GM12878 (cell line): ENCODE results near the gene PARVA. TPM values are rescaled to one million over a fixed set of nuclear protein-coding genes. Genes with fewer than 3 reads are reported as not detected.

Source experiments
- ATAC-seq: fragments of 200-7000 bp; cut with Tn5 transposase; 3 replicates; pipeline ENCODE4 v1.9.1; 2020; ENCODE audit warnings: mild to moderate bottlenecking, moderate library complexity
- BruUV-seq: library from RNA; stranded (reverse); fragments of 400-500 nt; replicated peaks from 2 replicates; lab custom pipeline; 2021; lab: Mats Ljungman, UMichigan
- CTCF ChIA-PET: fragments of 300-600 bp; sonication (Branson Sonifier 250); formaldehyde crosslinking; extraction: SDS; loops from one replicate; lab custom pipeline; 2021; ENCODE audit warnings: inconsistent platforms; lab: Yijun Ruan, JAX
- POLR2A ChIA-PET: fragments of 350-600 bp; formaldehyde crosslinking; extraction: SDS; loops from one replicate; lab custom pipeline; 2021; ENCODE audit warnings: inconsistent platforms; lab: Charles Lee
- RAD21 ChIA-PET: fragments of 300-600 bp; sonication (Branson Sonifier 250); formaldehyde crosslinking; loops from one replicate; lab custom pipeline; 2023; ENCODE audit warnings: antibody characterized with exemption; ENCODE audit not compliant: unreplicated experiment; lab: Charles Lee
- SMC1A ChIA-PET: fragments of 300-600 bp; sonication (Branson Sonifier 250); formaldehyde crosslinking; loops from one replicate; lab custom pipeline; 2023; ENCODE audit not compliant: unreplicated experiment, uncharacterized antibody; lab: Charles Lee
- DNase-seq: peaks from one replicate; pipeline ENCODE4 v3.0.0-alpha.2; 2011; ENCODE audit warnings: low read depth, low spot score
- FAIRE-seq: peaks from 3 replicates; lab custom pipeline; 2011; peaks lifted over from hg19 to GRCh38; lab: Jason Lieb, UNC
- H2AFZ ChIP-seq: 2 replicates; pipeline ENCODE4 v1.6.0; 2011; ENCODE audit warnings: low read depth, low read length, control low read depth; ENCODE audit not compliant: control insufficient read depth
- H3K27ac ChIP-seq: 2 replicates; pipeline ENCODE4 v1.5.1; 2011; ENCODE audit warnings: control low read depth; ENCODE audit not compliant: control insufficient read depth, insufficient read depth
- H3K27me3 ChIP-seq, 2 experiments: replicated peaks in 1 of 2; 2 replicates each; pipeline versions ENCODE4 v1.6.0 to v1.6.1; 2011; ENCODE audit warnings: low read length in 1 of 2; ENCODE audit not compliant: control insufficient read depth in 2 of 2, insufficient read depth in 2 of 2
- H3K36me3 ChIP-seq, 2 experiments: 2 replicates each; pipeline ENCODE4 v1.5.1; 2011; ENCODE audit warnings: low read length in 1 of 2; ENCODE audit not compliant: control insufficient read depth in 2 of 2, insufficient read depth in 2 of 2
- H3K4me1 ChIP-seq: 2 replicates; pipeline ENCODE4 v1.6.1; 2011; ENCODE audit warnings: mild to moderate bottlenecking, low read length, moderate library complexity, mixed read lengths; ENCODE audit not compliant: control insufficient read depth, insufficient read depth
- H3K4me2 ChIP-seq: 2 replicates; pipeline ENCODE4 v1.6.0; 2011; ENCODE audit warnings: control low read depth; ENCODE audit not compliant: control insufficient read depth, insufficient read depth
- H3K4me3 ChIP-seq: fragments of 200-600 bp; sonication (generic); 2 replicates; pipeline ENCODE4 v1.5.1; 2016
- H3K79me2 ChIP-seq: 2 replicates; pipeline ENCODE4 v1.6.0; 2011; ENCODE audit warnings: low read length; ENCODE audit not compliant: control insufficient read depth, insufficient read depth
- H3K9ac ChIP-seq: 2 replicates; pipeline ENCODE4 v1.8.0; 2011; ENCODE audit warnings: low read length, control low read depth, mixed read lengths; ENCODE audit not compliant: control insufficient read depth, insufficient read depth
- H3K9me3 ChIP-seq: replicated peaks from 3 replicates; pipeline ENCODE4 v1.5.1; 2011; ENCODE audit warnings: mild to moderate bottlenecking, low read length; ENCODE audit not compliant: control insufficient read depth, insufficient read depth
- H4K20me1 ChIP-seq: 2 replicates; pipeline ENCODE4 v1.6.0; 2011; ENCODE audit not compliant: control insufficient read depth, insufficient read depth
- E2F8 ChIP-seq: fragments of 450-650 bp; IDR thresholded peaks from 2 replicates; pipeline ENCODE4 v1.6.1; 2018; ENCODE audit warnings: mild to moderate bottlenecking, low read depth, moderate library complexity; ENCODE audit not compliant: partially characterized antibody
- HDAC2 ChIP-seq: fragments of 200-600 bp; sonication (generic); IDR thresholded peaks from 2 replicates; pipeline ENCODE4 v1.6.1; 2017
- RUNX3 ChIP-seq: IDR thresholded peaks from 2 replicates; pipeline ENCODE4 v1.6.1; 2012; ENCODE audit warnings: low read length, inconsistent platforms
- SMARCA5 ChIP-seq: fragments of 450-650 bp; IDR thresholded peaks from 2 replicates; pipeline ENCODE4 v1.6.1; 2017; ENCODE audit warnings: mild to moderate bottlenecking
- SPI1 ChIP-seq: IDR thresholded peaks from 2 replicates; pipeline ENCODE4 v1.6.1; 2011; ENCODE audit warnings: low read depth, mild to moderate bottlenecking, low read length, moderate library complexity, borderline replicate concordance; ENCODE audit not compliant: insufficient read depth
- ZZZ3 ChIP-seq: IDR thresholded peaks from 2 replicates; pipeline ENCODE4 v1.6.1; 2011; ENCODE audit warnings: low read depth; ENCODE audit not compliant: control insufficient read depth, insufficient read length
- WGBS: methylation state at CpG from one replicate; pipeline ENCODE4 v1.1.6; 2016; ENCODE audit warnings: low lambda C conversion rate; ENCODE audit not compliant: insufficient replicate concordance, insufficient coverage; ENCODE audit errors: missing lambda C conversion rate; 5-methylcytosine and 5-hydroxymethylcytosine counted together
- in situ Hi-C: fragments of 300-500 bp; cut with MboI; formaldehyde crosslinking; loops from 9 replicates; pipeline ENCODE4 v1.14.3; 2018; ENCODE audit warnings: mixed read lengths
- intact Hi-C: fragments of 100-400 bp; cut with micrococcal nuclease; formaldehyde crosslinking; loops from one replicate; pipeline ENCODE4 v1.14.2; 2022; ENCODE audit not compliant: unreplicated experiment
- polyA plus RNA-seq, 11 experiments: library from polyadenylated mRNA; depleted of rRNA in 4 of 11; unstranded in 6 of 11; stranded (reverse) in 5 of 11; fragments of >200 nt; fragmentation: Nextera tagmentation in 4 of 11; fragmentation: Illumina TruSeq in 1 of 11; extraction: Ambion mirVana in 4 of 11; extraction: Trizol in 1 of 11; gene quantifications; 1 replicate in 1 of 11; 2 replicates in 10 of 11; pipeline versions ENCODE4 v1.2.1 to v1.2.3, GENCODE V29; 2011 to 2016; ENCODE audit warnings: inconsistent platforms in 2 of 11, missing spikeins in 2 of 11, low read depth in 1 of 11
- total RNA-seq, 4 experiments: library from RNA; depleted of rRNA in 3 of 4; stranded (reverse); fragments of >200 nt in 3 of 4; fragmentation: Illumina TruSeq in 1 of 4; extraction: Trizol in 1 of 4; gene quantifications; 2 replicates each; pipeline versions ENCODE4 v1.2.1 to v1.2.3, GENCODE V29; 2013 to 2021
- TF ChIP-seq, protein P1 (sequence below): fragments of 450-650 bp; IDR thresholded peaks from 2 replicates; pipeline ENCODE4 v1.6.1; 2017; ENCODE audit warnings: mild to moderate bottlenecking, moderate library complexity
- TF ChIP-seq, protein P2 (sequence below): fragments of 450-650 bp; IDR thresholded peaks from 2 replicates; pipeline ENCODE4 v1.6.1; 2018; ENCODE audit warnings: borderline replicate concordance, mild to moderate bottlenecking; ENCODE audit not compliant: partially characterized antibody
- TF ChIP-seq, protein P3 (sequence below): IDR thresholded peaks from 2 replicates; pipeline ENCODE4 v1.6.1; 2012; ENCODE audit warnings: low read depth, low read length, improper control_type of control experiment

Gene PARVA
- total and polyA plus RNA-seq, 10 of the 15 experiments (the other 5 are each of a cell fraction or from before 2014, with no cell fraction given) = 0.01 to 0.44 (median 0.03) TPM; not detected in 7

- no peak overlapping the region for H3K4me3 ChIP-seq
- no peaks in the 10 kb centered on the region for H3K9me3 ChIP-seq
- ChIA-PET CTCF (no interaction called here), POLR2A (no interaction called here), SMC1A (interaction anchor here (0.7 kb wide), 1 partner anchor 556 kb away, joined by 3 read pairs; no protein-coding TSS in a partner anchor), RAD21 (no interaction called here)
- DNase-seq (no peak), ATAC-seq (no peak), FAIRE-seq (no peak)
- in situ Hi-C loops (no loop called here), intact Hi-C loops (no loop called here)
- H3K79me2 ChIP-seq = no peaks in the 10 kb centered on the region
- H3K4me1 ChIP-seq = no peaks in the 10 kb centered on the region
- no peaks in the 10 kb centered on the region for H4K20me1 ChIP-seq
- no TSS peak for BruUV-seq
- no peaks in the 10 kb centered on the region for H3K27me3 ChIP-seq
- H3K27ac ChIP-seq = no peak overlapping the region
- TF ChIP-seq, protein P1, sequence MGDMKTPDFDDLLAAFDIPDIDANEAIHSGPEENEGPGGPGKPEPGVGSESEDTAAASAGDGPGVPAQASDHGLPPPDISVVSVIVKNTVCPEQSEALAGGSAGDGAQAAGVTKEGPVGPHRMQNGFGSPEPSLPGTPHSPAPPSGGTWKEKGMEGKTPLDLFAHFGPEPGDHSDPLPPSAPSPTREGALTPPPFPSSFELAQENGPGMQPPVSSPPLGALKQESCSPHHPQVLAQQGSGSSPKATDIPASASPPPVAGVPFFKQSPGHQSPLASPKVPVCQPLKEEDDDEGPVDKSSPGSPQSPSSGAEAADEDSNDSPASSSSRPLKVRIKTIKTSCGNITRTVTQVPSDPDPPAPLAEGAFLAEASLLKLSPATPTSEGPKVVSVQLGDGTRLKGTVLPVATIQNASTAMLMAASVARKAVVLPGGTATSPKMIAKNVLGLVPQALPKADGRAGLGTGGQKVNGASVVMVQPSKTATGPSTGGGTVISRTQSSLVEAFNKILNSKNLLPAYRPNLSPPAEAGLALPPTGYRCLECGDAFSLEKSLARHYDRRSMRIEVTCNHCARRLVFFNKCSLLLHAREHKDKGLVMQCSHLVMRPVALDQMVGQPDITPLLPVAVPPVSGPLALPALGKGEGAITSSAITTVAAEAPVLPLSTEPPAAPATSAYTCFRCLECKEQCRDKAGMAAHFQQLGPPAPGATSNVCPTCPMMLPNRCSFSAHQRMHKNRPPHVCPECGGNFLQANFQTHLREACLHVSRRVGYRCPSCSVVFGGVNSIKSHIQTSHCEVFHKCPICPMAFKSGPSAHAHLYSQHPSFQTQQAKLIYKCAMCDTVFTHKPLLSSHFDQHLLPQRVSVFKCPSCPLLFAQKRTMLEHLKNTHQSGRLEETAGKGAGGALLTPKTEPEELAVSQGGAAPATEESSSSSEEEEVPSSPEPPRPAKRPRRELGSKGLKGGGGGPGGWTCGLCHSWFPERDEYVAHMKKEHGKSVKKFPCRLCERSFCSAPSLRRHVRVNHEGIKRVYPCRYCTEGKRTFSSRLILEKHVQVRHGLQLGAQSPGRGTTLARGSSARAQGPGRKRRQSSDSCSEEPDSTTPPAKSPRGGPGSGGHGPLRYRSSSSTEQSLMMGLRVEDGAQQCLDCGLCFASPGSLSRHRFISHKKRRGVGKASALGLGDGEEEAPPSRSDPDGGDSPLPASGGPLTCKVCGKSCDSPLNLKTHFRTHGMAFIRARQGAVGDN = no peak
- TF ChIP-seq SPI1 (no peak), ZZZ3 (no peak), E2F8 (no peak), RUNX3 (no peak), SMARCA5 (no peak), HDAC2 (no peak)
- TF ChIP-seq, protein P2, sequence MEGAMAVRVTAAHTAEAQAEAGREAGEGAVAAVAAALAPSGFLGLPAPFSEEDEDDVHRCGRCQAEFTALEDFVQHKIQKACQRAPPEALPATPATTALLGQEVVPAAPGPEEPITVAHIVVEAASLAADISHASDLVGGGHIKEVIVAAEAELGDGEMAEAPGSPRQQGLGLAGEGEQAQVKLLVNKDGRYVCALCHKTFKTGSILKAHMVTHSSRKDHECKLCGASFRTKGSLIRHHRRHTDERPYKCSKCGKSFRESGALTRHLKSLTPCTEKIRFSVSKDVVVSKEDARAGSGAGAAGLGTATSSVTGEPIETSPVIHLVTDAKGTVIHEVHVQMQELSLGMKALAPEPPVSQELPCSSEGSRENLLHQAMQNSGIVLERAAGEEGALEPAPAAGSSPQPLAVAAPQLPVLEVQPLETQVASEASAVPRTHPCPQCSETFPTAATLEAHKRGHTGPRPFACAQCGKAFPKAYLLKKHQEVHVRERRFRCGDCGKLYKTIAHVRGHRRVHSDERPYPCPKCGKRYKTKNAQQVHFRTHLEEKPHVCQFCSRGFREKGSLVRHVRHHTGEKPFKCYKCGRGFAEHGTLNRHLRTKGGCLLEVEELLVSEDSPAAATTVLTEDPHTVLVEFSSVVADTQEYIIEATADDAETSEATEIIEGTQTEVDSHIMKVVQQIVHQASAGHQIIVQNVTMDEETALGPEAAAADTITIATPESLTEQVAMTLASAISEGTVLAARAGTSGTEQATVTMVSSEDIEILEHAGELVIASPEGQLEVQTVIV = no peak
- TF ChIP-seq, protein P3, sequence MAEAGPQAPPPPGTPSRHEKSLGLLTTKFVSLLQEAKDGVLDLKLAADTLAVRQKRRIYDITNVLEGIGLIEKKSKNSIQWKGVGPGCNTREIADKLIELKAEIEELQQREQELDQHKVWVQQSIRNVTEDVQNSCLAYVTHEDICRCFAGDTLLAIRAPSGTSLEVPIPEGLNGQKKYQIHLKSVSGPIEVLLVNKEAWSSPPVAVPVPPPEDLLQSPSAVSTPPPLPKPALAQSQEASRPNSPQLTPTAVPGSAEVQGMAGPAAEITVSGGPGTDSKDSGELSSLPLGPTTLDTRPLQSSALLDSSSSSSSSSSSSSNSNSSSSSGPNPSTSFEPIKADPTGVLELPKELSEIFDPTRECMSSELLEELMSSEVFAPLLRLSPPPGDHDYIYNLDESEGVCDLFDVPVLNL = no peak
- no peak overlapping the region for H2AFZ ChIP-seq
- no peak overlapping the region for H3K4me2 ChIP-seq
- no peaks in the 10 kb centered on the region for H3K36me3 ChIP-seq
- no peak overlapping the region for H3K9ac ChIP-seq
- WGBS = 0% methylated on average over 1 of the region's 1 CpG
Observed at GRCh38 chr11:12392672-12393071, 15.3 kb downstream of the PARVA start.
